Measurements from ENCODE around the gene RPS16.

DNA sequence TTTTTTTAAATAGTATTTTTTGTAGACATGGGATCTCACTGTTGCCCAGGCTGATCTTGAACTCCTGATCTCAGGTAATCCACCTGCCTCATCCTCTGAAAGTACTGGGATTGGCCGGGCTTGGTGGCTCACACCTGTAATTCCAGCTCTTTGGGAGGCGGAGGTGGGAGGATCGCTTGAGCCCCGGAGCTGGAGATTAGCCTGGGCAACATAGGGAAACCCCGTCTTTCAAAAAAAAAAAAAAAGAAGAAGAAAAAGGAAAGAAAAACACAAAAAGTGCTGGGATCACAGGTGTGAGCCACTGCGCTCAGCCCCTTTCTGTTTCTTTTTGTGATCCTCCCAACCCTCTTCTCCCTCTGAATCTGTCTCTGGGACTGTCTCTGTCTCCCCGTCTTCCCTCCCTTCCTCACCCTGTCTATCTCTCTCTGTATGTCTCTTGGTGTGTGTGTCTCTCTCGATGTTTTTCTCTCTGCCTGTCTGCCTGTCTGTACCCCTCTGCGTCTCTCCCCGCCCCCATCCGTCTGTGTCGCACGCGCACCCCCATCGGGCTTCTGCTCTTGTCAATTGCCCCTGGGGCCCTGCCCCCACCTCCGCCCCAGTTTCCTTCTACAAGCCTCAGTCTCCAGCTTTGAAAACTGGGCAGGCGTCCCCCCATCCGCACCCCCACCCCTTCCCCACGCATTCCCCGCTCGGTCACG lies 29.6 kb downstream of the RPS16 start:
- TF ChIP-seq CTCF (conservative IDR thresholded peaks at IDR 0.05) = no peak
- TF ChIP-seq EZH2 (IDR thresholded peaks at IDR 0.05; ENCODE audit: low read depth) = no peak
